GM23338 (cell line): ENCODE results near the gene GRIN2A. TPM values are rescaled to one million over a fixed set of nuclear protein-coding genes. Genes with fewer than 3 reads are reported as not detected.

Experiments
- ATAC-seq: fragments of 200-7000 bp; cut with Tn5 transposase; 3 replicates; pipeline ENCODE4 v1.9.1; 2020
- DNase-seq: peaks from one replicate; pipeline ENCODE4 v3.0.0-alpha.2; 2015; ENCODE audit warnings: low spot score
- H2AFZ ChIP-seq: fragments of 200-600 bp; sonication (generic); 2 replicates; pipeline ENCODE4 v1.8.0; 2016; ENCODE audit warnings: antibody characterized with exemption, mild to moderate bottlenecking, moderate library complexity
- H3F3A ChIP-seq: fragments of 200-600 bp; sonication (generic); replicated peaks from 2 replicates; pipeline ENCODE4 v1.8.0; 2017; ENCODE audit warnings: antibody characterized with exemption, mixed run types, low read depth
- H3K27ac ChIP-seq: fragments of 200-600 bp; sonication (generic); 2 replicates; pipeline ENCODE4 v1.6.1; 2016; ENCODE audit warnings: low read depth
- H3K27me3 ChIP-seq: fragments of 200-600 bp; sonication (generic); 2 replicates; pipeline ENCODE4 v1.8.0; 2016; ENCODE audit warnings: mild to moderate bottlenecking, mixed run types, moderate library complexity; ENCODE audit not compliant: insufficient read depth
- H3K36me3 ChIP-seq: fragments of 200-600 bp; sonication (generic); 2 replicates; pipeline ENCODE4 v1.8.0; 2016; ENCODE audit warnings: mild to moderate bottlenecking; ENCODE audit not compliant: insufficient read depth
- H3K4me1 ChIP-seq: fragments of 200-600 bp; sonication (generic); 2 replicates; pipeline ENCODE4 v1.8.0; 2016; ENCODE audit warnings: mild to moderate bottlenecking, moderate library complexity; ENCODE audit not compliant: insufficient read depth
- H3K4me2 ChIP-seq: fragments of 200-600 bp; sonication (generic); 2 replicates; pipeline ENCODE4 v1.7.1; 2017; ENCODE audit warnings: mixed run types
- H3K4me3 ChIP-seq: fragments of 200-600 bp; sonication (generic); 2 replicates; pipeline ENCODE4 v1.6.1; 2016; ENCODE audit warnings: mixed run types
- H3K79me2 ChIP-seq: fragments of 200-600 bp; sonication (generic); replicated peaks from 2 replicates; pipeline ENCODE4 v1.8.0; 2017; ENCODE audit warnings: mild to moderate bottlenecking; ENCODE audit not compliant: insufficient read depth
- H3K9me2 ChIP-seq: fragments of 200-600 bp; sonication (generic); 2 replicates; pipeline ENCODE4 v1.8.0; 2017; ENCODE audit not compliant: insufficient read depth
- H4K20me1 ChIP-seq: fragments of 200-600 bp; sonication (generic); replicated peaks from 2 replicates; pipeline ENCODE4 v1.8.0; 2017; ENCODE audit warnings: mild to moderate bottlenecking; ENCODE audit not compliant: insufficient read depth
- H3K27ac Mint-ChIP-seq: 2 replicates; pipeline ENCODE4 v1.8.0; 2020; ENCODE audit warnings: inconsistent platforms, mild to moderate bottlenecking, moderate library complexity, mixed read lengths
- H3K27me3 Mint-ChIP-seq: 3 replicates; pipeline ENCODE4 v1.8.0; 2022; ENCODE audit warnings: low read depth, mild to moderate bottlenecking, moderate library complexity, mixed read lengths, inconsistent platforms; ENCODE audit not compliant: insufficient read depth, poor library complexity
- H3K36me3 Mint-ChIP-seq: 3 replicates; pipeline ENCODE4 v1.8.0; 2021; ENCODE audit warnings: low read depth, mild to moderate bottlenecking, inconsistent platforms, moderate library complexity, mixed read lengths
- H3K4me1 Mint-ChIP-seq: 3 replicates; pipeline ENCODE4 v1.8.0; 2020; ENCODE audit warnings: mild to moderate bottlenecking, inconsistent platforms, mixed read lengths
- H3K4me3 Mint-ChIP-seq: 3 replicates; pipeline ENCODE4 v1.8.0; 2021; ENCODE audit warnings: moderate library complexity, mild to moderate bottlenecking, inconsistent platforms, mixed read lengths
- H3K9me3 Mint-ChIP-seq: 3 replicates; pipeline ENCODE4 v1.8.0; 2020; ENCODE audit warnings: moderate library complexity, mild to moderate bottlenecking, inconsistent platforms, mixed read lengths
- EZH2phosphoT487 ChIP-seq: fragments of 200-600 bp; sonication (generic); IDR thresholded peaks from one replicate; pipeline ENCODE4 v1.8.1; 2018; ENCODE audit warnings: antibody characterized with exemption; ENCODE audit not compliant: unreplicated experiment
- JUNB ChIP-seq: IDR thresholded peaks from one replicate; pipeline ENCODE4 v1.6.1; 2016; ENCODE audit warnings: antibody characterized with exemption; ENCODE audit not compliant: unreplicated experiment
- NANOG ChIP-seq: IDR thresholded peaks from 2 replicates; pipeline ENCODE4 v1.6.1; 2016; ENCODE audit warnings: antibody characterized with exemption, borderline replicate concordance
- STAT1 ChIP-seq: IDR thresholded peaks from one replicate; pipeline ENCODE4 v1.6.1; 2016; ENCODE audit warnings: antibody characterized with exemption; ENCODE audit not compliant: unreplicated experiment
- ZNF331 ChIP-seq: fragments of 250-450 bp; sonication (Bioruptor Pico); IDR thresholded peaks from 2 replicates; pipeline ENCODE4 v1.5.0; 2020; ENCODE audit warnings: low read depth, mild to moderate bottlenecking, moderate library complexity
- polyA plus RNA-seq: library from polyadenylated mRNA; unstranded; fragments of >200 nt; fragmentation: Nextera tagmentation; extraction: Ambion mirVana; gene quantifications from 2 replicates; pipeline ENCODE4 v1.2.1, GENCODE V29; 2016
- total RNA-seq: library from RNA; depleted of rRNA; stranded (reverse); fragments of >200 nt; shearing (Covaris generic); gene quantifications from 2 replicates; pipeline ENCODE4 v1.2.3, GENCODE V29; 2014
- TF ChIP-seq, protein P1 (sequence below): fragments of 250-450 bp; sonication (Bioruptor Pico); IDR thresholded peaks from 2 replicates; pipeline ENCODE4 v1.5.0; 2020; ENCODE audit warnings: mild to moderate bottlenecking, moderate library complexity

Gene GRIN2A
- total and polyA plus RNA-seq, 2 experiments from 2014 or later: 0.89 to 5.1 TPM

- Histone ChIP-seq H3F3A (no peaks in the 10 kb centered on the region), H2AFZ (peak overlapping the region; percentile 64; the same call in 1 of the 2 replicates), H3K4me1 (peaks cover 17% of the 10 kb centered on the region), H3K36me3 (no peaks in the 10 kb centered on the region), H3K4me3 (no peak overlapping the region), H3K27ac (peak overlapping the region; percentile 23; the same call in 1 of the 2 replicates), H4K20me1 (no peaks in the 10 kb centered on the region), H3K79me2 (no peaks in the 10 kb centered on the region), H3K9me2 (no peaks in the 10 kb centered on the region), H3K27me3 (no peaks in the 10 kb centered on the region), H3K4me2 (no peak overlapping the region)
- H3K4me1 Mint-ChIP-seq: peaks cover 11% of the 10 kb centered on the region; the same call in 2 of the 3 replicates
- ATAC-seq: no peak
- no peak for DNase-seq
- no peaks in the 10 kb centered on the region; the same call in 2 of the 3 replicates for H3K9me3 Mint-ChIP-seq
- no peaks in the 10 kb centered on the region for H3K27me3 Mint-ChIP-seq
- no peaks in the 10 kb centered on the region for H3K36me3 Mint-ChIP-seq
- TF ChIP-seq, protein P1, sequence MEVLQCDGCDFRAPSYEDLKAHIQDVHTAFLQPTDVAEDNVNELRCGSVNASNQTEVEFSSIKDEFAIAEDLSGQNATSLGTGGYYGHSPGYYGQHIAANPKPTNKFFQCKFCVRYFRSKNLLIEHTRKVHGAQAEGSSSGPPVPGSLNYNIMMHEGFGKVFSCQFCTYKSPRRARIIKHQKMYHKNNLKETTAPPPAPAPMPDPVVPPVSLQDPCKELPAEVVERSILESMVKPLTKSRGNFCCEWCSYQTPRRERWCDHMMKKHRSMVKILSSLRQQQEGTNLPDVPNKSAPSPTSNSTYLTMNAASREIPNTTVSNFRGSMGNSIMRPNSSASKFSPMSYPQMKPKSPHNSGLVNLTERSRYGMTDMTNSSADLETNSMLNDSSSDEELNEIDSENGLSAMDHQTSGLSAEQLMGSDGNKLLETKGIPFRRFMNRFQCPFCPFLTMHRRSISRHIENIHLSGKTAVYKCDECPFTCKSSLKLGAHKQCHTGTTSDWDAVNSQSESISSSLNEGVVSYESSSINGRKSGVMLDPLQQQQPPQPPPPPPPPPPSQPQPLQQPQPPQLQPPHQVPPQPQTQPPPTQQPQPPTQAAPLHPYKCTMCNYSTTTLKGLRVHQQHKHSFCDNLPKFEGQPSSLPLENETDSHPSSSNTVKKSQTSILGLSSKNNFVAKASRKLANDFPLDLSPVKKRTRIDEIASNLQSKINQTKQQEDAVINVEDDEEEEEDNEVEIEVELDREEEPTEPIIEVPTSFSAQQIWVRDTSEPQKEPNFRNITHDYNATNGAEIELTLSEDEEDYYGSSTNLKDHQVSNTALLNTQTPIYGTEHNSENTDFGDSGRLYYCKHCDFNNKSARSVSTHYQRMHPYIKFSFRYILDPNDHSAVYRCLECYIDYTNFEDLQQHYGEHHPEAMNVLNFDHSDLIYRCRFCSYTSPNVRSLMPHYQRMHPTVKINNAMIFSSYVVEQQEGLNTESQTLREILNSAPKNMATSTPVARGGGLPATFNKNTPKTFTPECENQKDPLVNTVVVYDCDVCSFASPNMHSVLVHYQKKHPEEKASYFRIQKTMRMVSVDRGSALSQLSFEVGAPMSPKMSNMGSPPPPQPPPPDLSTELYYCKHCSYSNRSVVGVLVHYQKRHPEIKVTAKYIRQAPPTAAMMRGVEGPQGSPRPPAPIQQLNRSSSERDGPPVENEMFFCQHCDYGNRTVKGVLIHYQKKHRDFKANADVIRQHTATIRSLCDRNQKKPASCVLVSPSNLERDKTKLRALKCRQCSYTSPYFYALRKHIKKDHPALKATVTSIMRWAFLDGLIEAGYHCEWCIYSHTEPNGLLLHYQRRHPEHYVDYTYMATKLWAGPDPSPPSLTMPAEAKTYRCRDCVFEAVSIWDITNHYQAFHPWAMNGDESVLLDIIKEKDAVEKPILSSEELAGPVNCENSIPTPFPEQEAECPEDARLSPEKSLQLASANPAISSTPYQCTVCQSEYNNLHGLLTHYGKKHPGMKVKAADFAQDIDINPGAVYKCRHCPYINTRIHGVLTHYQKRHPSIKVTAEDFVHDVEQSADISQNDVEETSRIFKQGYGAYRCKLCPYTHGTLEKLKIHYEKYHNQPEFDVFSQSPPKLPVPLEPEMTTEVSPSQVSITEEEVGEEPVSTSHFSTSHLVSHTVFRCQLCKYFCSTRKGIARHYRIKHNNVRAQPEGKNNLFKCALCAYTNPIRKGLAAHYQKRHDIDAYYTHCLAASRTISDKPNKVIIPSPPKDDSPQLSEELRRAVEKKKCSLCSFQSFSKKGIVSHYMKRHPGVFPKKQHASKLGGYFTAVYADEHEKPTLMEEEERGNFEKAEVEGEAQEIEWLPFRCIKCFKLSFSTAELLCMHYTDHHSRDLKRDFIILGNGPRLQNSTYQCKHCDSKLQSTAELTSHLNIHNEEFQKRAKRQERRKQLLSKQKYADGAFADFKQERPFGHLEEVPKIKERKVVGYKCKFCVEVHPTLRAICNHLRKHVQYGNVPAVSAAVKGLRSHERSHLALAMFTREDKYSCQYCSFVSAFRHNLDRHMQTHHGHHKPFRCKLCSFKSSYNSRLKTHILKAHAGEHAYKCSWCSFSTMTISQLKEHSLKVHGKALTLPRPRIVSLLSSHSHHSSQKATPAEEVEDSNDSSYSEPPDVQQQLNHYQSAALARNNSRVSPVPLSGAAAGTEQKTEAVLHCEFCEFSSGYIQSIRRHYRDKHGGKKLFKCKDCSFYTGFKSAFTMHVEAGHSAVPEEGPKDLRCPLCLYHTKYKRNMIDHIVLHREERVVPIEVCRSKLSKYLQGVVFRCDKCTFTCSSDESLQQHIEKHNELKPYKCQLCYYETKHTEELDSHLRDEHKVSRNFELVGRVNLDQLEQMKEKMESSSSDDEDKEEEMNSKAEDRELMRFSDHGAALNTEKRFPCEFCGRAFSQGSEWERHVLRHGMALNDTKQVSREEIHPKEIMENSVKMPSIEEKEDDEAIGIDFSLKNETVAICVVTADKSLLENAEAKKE: no peak
- no peak for TF ChIP-seq STAT1
- no peak for TF ChIP-seq EZH2phosphoT487
- H3K27ac Mint-ChIP-seq: no peak overlapping the region
- H3K4me3 Mint-ChIP-seq: no peak overlapping the region
Measured at GRCh38 chr16:9885876-9886275, 296.4 kb downstream of the GRIN2A start.

DNA sequence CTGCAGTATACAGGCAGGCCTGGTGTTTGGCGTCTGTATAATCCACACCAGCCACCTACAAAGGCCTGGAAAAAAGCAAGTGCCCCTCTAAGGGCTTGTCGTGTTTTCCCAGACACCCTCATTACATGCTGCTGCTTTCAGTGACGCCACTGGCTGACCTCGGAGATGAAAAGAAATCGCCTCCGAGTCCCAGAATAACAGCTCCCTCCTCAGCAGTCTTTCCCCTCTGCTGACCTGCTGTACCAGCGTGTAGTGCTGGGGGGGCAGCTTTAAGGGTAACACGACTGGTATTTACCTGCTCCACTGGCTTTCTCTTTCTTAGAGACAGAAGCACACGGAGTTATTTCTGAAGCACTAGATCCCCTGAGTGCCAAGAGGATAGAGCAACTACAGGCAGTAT lies 296.8 kb downstream of the GRIN2A start:
- no peaks in the 10 kb centered on the region for H3K36me3 Mint-ChIP-seq
- no peaks in the 10 kb centered on the region for H3K27me3 Mint-ChIP-seq
- peak; percentile 78 for ATAC-seq
- H3K36me3 ChIP-seq: no peaks in the 10 kb centered on the region
- DNase-seq: peak; percentile 34
- peak overlapping the region; percentile 64; the same call in 1 of the 2 replicates for H2AFZ ChIP-seq
- no peaks in the 10 kb centered on the region for H3K79me2 ChIP-seq
- H3K27me3 ChIP-seq: no peaks in the 10 kb centered on the region
- TF ChIP-seq, protein P1: no peak
- TF ChIP-seq NANOG (no peak), ZNF331 (CRISPR knock-in tag) (no peak), JUNB (no peak)
- H3K9me3 Mint-ChIP-seq: no peaks in the 10 kb centered on the region; the same call in 2 of the 3 replicates
- peaks cover 13% of the 10 kb centered on the region; the same call in 1 of the 2 replicates for H3K4me1 ChIP-seq
- no peak overlapping the region for H3K4me2 ChIP-seq
- peaks cover 7% of the 10 kb centered on the region; the same call in 2 of the 3 replicates for H3K4me1 Mint-ChIP-seq
- H3K27ac Mint-ChIP-seq: no peak overlapping the region; the same call in 1 of the 2 replicates
- no peaks in the 10 kb centered on the region for H3F3A ChIP-seq
- H3K9me2 ChIP-seq: no peaks in the 10 kb centered on the region
- no peaks in the 10 kb centered on the region for H4K20me1 ChIP-seq
- no peak overlapping the region for H3K4me3 Mint-ChIP-seq
- no peak overlapping the region for H3K4me3 ChIP-seq
- peak overlapping the region; percentile 23; the same call in 1 of the 2 replicates for H3K27ac ChIP-seq
